NCI-H1092 (cell line): ENCODE results near the gene FHIT.
"Not testable (repeated sequence)": the region's sequence is repeated elsewhere in the genome, so short reads cannot be mapped to it uniquely, and the experiment has no call there.

Source experiments
- DNase-seq: peaks from one replicate; lab custom pipeline; 2025; lab: John Stamatoyannopoulos, UW

FHIT gene

GRCh38 chr3:61111825-61112224 is 139.4 kb downstream of the FHIT start:
- no peak for DNase-seq

- DNase-seq = no peak
Measured at GRCh38 chr3:61110576-61110975, 140.7 kb downstream of the FHIT start.

- no peak for DNase-seq
Measured at GRCh38 chr3:61108247-61109019, 142.8 kb downstream of the FHIT start.

GRCh38 chr3:61094608-61095007 is 156.6 kb downstream of the FHIT start:
- DNase-seq = no peak

- no peak for DNase-seq
Measured at GRCh38 chr3:61093364-61093763, 157.9 kb downstream of the FHIT start.

- DNase-seq = no peak
Measured at GRCh38 chr3:61092870-61093269, 158.4 kb downstream of the FHIT start.

- DNase-seq = no peak
Measured at GRCh38 chr3:61090389-61091169, 160.7 kb downstream of the FHIT start.

GRCh38 chr3:61087465-61087864 is 163.8 kb downstream of the FHIT start:
- DNase-seq = no peak

GRCh38 chr3:61081554-61081953 is 169.7 kb downstream of the FHIT start:
- DNase-seq = no peak

GRCh38 chr3:61080737-61081445 is 170.4 kb downstream of the FHIT start:
- no peak for DNase-seq

GRCh38 chr3:61078048-61078752 is 173.1 kb downstream of the FHIT start:
- no peak for DNase-seq

- no peak for DNase-seq
Measured at GRCh38 chr3:61077551-61077950, 173.7 kb downstream of the FHIT start.

- no peak for DNase-seq
Measured at GRCh38 chr3:61074783-61075182, 176.5 kb downstream of the FHIT start.

- no peak for DNase-seq
Measured at GRCh38 chr3:61073566-61074165, 177.6 kb downstream of the FHIT start.

- DNase-seq = no peak
Measured at GRCh38 chr3:61068084-61068483, 183.2 kb downstream of the FHIT start.

GRCh38 chr3:61066800-61067199 is 184.5 kb downstream of the FHIT start:
- DNase-seq = no peak

- not testable (repeated sequence) for DNase-seq
Measured at GRCh38 chr3:61066222-61066621, 185.0 kb downstream of the FHIT start.

- no peak for DNase-seq
Measured at GRCh38 chr3:61065451-61066011, 185.7 kb downstream of the FHIT start.

- no peak for DNase-seq
Measured at GRCh38 chr3:61061092-61061723, 190.0 kb downstream of the FHIT start.

- DNase-seq = no peak
Measured at GRCh38 chr3:61060411-61060861, 190.8 kb downstream of the FHIT start.

- no peak for DNase-seq
Measured at GRCh38 chr3:61058836-61059235, 192.4 kb downstream of the FHIT start.
